MCF 10A (cell line): ENCODE results near the gene SEMA6B. TPM values are rescaled to one million over a fixed set of nuclear protein-coding genes. Genes with fewer than 3 reads are reported as not detected.

Experiments used
- BruUV-seq: library from RNA; stranded (reverse); fragments of 400-500 nt; replicated peaks from 2 replicates; lab custom pipeline; 2021; lab: Mats Ljungman, UMichigan
- CTCF ChIA-PET: fragments of 300-600 bp; sonication (Branson Sonifier 250); formaldehyde crosslinking; extraction: SDS; loops from one replicate; lab custom pipeline; 2021; ENCODE audit warnings: antibody characterized with exemption, inconsistent platforms; lab: Yijun Ruan, JAX
- POLR2A ChIA-PET: fragments of 300-600, 350-650 bp; sonication (Branson Sonifier 250); formaldehyde crosslinking; extraction: SDS; loops from one replicate; lab custom pipeline; 2020; ENCODE audit warnings: antibody characterized with exemption, inconsistent platforms; lab: Yijun Ruan, JAX
- DNase-seq: peaks from one replicate; pipeline ENCODE4 v3.0.0-alpha.2; 2018; ENCODE audit not compliant: unreplicated experiment
- H3K27ac Mint-ChIP-seq: one replicate; pipeline ENCODE4 v1.8.0; 2022; ENCODE audit warnings: mild to moderate bottlenecking, low read depth, mixed read lengths; ENCODE audit not compliant: unreplicated experiment
- H3K27me3 Mint-ChIP-seq: one replicate; pipeline ENCODE4 v1.8.0; 2022; ENCODE audit warnings: mixed read lengths; ENCODE audit not compliant: insufficient read depth, unreplicated experiment
- H3K36me3 Mint-ChIP-seq: one replicate; pipeline ENCODE4 v1.8.0; 2022; ENCODE audit warnings: mild to moderate bottlenecking, moderate library complexity, mixed read lengths; ENCODE audit not compliant: insufficient read depth, unreplicated experiment
- H3K4me1 Mint-ChIP-seq: one replicate; pipeline ENCODE4 v1.8.0; 2022; ENCODE audit warnings: mixed read lengths; ENCODE audit not compliant: insufficient read depth, unreplicated experiment
- H3K4me3 Mint-ChIP-seq: one replicate; pipeline ENCODE4 v1.8.0; 2022; ENCODE audit warnings: mild to moderate bottlenecking, moderate library complexity, mixed read lengths; ENCODE audit not compliant: unreplicated experiment
- H3K9me3 Mint-ChIP-seq: one replicate; pipeline ENCODE4 v1.8.0; 2022; ENCODE audit warnings: mixed read lengths; ENCODE audit not compliant: unreplicated experiment
- intact Hi-C: fragments of 100-400 bp; cut with micrococcal nuclease; formaldehyde crosslinking; loops from 2 replicates; pipeline ENCODE4 v1.14.1; 2022
- total RNA-seq: library from RNA; stranded (reverse); gene quantifications from 2 replicates; pipeline ENCODE4 v1.2.3, GENCODE V29; 2022
- TF ChIP-seq, protein P1 (sequence below): fragments of 200-600 bp; IDR thresholded peaks from one replicate; pipeline ENCODE4 v1.8.0; 2022; ENCODE audit warnings: antibody characterized with exemption, mild to moderate bottlenecking; ENCODE audit not compliant: unreplicated experiment

Gene SEMA6B
- total RNA-seq, 1 experiment from 2014 or later: 0.54 TPM

DNA sequence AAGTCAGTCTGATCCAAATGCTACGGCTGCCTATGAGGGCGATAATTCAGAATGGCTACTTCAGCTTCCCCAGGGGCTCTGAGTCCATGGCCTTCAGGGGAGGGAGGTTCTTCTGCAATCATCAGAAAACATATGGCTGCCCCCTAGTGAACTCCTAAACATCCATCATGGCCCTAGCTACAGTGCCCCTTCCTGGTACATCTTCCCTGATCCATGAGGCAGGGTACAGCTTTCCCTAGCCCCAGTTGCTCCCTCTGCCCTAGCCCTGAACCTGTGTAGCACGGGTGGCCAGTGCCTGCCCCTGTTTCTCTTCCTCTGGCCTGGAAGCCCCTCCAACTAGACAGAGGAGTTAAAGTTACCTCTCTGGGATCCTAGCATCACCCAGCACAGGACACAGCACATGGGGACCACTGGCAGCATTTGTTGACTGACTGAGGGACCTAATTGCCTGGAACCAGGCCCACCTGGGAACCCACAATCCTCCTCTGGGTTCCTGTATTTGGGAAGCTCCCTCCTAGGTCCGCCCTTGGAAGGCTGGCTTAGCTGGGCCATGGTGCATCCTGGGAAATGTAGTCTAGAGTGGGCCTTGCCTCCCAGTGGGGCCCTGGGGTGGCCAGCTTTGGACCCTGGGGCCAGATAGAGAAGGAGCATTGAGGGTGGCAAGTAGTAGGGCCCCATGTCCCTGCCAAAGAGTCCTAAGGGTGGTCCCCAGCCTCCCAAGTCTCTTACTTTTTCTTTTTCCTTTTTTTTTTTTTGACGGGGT lies 17.7 kb upstream of the SEMA6B start:
- ChIA-PET CTCF (interaction anchor here (0.5 to 2.6 kb wide), 13 partner anchors 11 to 147 kb away, joined by 3 to 47 read pairs (median 5); partner anchors contain the start of gene SEMA6B), POLR2A (interaction anchor here (0.6 to 1.5 kb wide), 3 partner anchors 19 to 207 kb away, joined by 3 to 9 read pairs (median 3); no protein-coding TSS in a partner anchor)
- Mint-ChIP-seq H3K27me3 (peaks cover 4% of the 10 kb centered on the region), H3K9me3 (no peaks in the 10 kb centered on the region), H3K27ac (no peak overlapping the region), H3K4me1 (peaks cover 18% of the 10 kb centered on the region), H3K36me3 (no peaks in the 10 kb centered on the region), H3K4me3 (no peak overlapping the region)
- peak; percentile 55 for DNase-seq
- TF ChIP-seq, protein P1, sequence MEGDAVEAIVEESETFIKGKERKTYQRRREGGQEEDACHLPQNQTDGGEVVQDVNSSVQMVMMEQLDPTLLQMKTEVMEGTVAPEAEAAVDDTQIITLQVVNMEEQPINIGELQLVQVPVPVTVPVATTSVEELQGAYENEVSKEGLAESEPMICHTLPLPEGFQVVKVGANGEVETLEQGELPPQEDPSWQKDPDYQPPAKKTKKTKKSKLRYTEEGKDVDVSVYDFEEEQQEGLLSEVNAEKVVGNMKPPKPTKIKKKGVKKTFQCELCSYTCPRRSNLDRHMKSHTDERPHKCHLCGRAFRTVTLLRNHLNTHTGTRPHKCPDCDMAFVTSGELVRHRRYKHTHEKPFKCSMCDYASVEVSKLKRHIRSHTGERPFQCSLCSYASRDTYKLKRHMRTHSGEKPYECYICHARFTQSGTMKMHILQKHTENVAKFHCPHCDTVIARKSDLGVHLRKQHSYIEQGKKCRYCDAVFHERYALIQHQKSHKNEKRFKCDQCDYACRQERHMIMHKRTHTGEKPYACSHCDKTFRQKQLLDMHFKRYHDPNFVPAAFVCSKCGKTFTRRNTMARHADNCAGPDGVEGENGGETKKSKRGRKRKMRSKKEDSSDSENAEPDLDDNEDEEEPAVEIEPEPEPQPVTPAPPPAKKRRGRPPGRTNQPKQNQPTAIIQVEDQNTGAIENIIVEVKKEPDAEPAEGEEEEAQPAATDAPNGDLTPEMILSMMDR: no peak
- intact Hi-C loops: no loop called here
- no TSS peak for BruUV-seq

DNA sequence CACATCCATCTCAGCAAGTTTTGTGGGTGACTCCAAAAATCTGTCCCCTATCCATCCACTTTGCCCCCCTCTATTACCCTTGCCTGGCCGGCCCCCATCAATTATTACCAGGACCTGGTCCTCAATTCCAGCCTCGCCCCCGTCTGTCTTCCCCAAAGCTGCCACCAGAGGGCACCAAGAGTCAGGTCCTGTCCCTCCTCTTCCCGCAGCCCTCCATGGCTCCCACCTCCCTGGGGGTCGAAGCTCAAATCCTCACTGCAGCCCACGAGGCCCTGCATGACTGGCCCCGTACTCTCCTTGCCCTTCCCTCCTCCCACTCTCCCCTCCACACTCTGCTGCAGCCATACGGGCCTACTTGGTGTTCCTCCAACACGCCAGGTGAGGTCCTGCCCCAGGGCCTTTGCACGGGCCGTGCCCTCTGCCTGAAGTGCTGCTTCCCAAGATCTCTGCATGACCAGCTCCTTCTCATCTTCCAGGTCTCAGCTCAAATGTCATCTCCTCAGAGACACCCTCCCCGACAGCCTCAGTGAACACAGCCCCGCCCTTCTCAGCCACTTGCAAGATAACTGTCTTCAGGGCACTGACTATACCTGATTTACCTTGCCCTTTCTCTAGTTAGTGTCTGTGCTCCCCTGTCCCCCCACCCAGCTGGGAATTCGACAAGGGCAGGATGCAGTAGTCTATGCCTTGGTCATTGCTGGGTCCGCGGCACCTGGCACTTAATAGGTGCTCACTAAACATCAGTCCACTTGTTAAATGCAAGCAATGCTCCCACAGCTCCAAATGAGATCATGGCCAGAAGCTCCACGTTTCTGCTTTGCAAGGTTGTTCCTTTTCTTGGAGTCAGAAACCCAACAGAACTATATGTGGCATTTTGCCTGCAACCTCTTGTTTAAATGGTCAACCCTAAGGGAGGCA lies 16.8 kb upstream of the SEMA6B start:
- BruUV-seq: no TSS peak
- DNase-seq: peak; percentile 71
- intact Hi-C loops: loop anchor here (1.0 kb wide), 1 partner anchor 60 kb away; no protein-coding TSS in a partner anchor

DNA sequence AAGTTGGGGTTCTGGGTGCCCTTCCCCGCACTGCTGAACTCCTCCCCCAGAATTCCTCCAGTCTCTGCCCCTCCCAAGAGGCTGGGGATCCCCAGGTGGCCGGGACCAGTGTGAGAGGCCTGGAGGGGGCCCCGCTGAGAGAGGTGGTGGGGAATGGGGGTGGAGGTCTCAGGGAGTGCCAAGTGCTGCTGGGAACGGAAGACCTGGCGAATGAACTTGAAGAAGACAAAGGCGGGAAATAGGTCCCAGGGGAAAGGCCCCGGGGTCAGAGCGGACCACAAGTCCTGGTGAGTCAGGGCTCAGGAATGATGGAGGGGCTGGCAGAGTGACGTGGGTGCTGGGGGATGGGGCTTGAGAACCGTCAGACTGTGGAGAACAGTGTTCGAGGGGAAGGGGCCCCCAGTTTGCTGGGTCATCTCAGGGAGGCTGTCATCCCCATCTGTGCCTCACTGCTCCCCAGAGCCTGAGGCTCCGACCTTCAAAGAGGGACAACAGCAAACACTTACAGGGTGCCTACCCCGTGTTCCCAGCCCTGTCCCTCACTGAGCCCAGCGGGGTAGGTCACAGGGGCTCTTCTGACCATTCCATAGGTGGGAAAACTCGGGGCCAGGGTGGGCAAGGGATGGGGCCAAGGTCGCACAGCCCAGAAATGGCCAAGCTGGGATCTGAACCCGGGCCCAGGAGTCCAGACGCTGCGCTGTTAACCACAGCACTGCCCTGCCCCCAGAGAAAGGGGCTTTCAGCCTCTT lies 16.0 kb upstream of the SEMA6B start:
- POLR2A ChIA-PET: interaction anchor here (1.0 to 1.5 kb wide), 3 partner anchors 14 to 61 kb away, joined by 3 to 9 read pairs (median 3); no protein-coding TSS in a partner anchor
- TF ChIP-seq, protein P1: no peak

More for the DNA sequence above, 16.8 kb upstream of the SEMA6B start:
- Mint-ChIP-seq H3K27me3 (no peaks in the 10 kb centered on the region), H3K36me3 (no peaks in the 10 kb centered on the region), H3K4me1 (peaks cover 16% of the 10 kb centered on the region), H3K4me3 (no peak overlapping the region), H3K27ac (no peak overlapping the region), H3K9me3 (no peaks in the 10 kb centered on the region)
- POLR2A ChIA-PET: interaction anchor here (0.6 to 1.5 kb wide), 4 partner anchors 58 to 206 kb away, joined by 3 to 9 read pairs (median 4); no protein-coding TSS in a partner anchor
- TF ChIP-seq, protein P1: peak; percentile 70
- CTCF ChIA-PET: interaction anchor here (0.5 to 2.6 kb wide), 20 partner anchors 8 to 1828 kb away, joined by 3 to 47 read pairs (median 4); partner anchors contain the start of gene SEMA6B

More for the DNA sequence above, 16.0 kb upstream of the SEMA6B start:
- BruUV-seq: no TSS peak
- peaks cover 16% of the 10 kb centered on the region for H3K4me1 Mint-ChIP-seq
- H3K27me3 Mint-ChIP-seq: no peaks in the 10 kb centered on the region
- no peak overlapping the region for H3K27ac Mint-ChIP-seq
- H3K36me3 Mint-ChIP-seq: no peaks in the 10 kb centered on the region
- H3K9me3 Mint-ChIP-seq: no peaks in the 10 kb centered on the region
- CTCF ChIA-PET: interaction anchor here (0.7 to 2.6 kb wide), 10 partner anchors 7 to 149 kb away, joined by 3 to 47 read pairs (median 6); partner anchors contain the start of gene SEMA6B
- intact Hi-C loops: loop anchor here (1.0 kb wide), 1 partner anchor 61 kb away; no protein-coding TSS in a partner anchor
- no peak overlapping the region for H3K4me3 Mint-ChIP-seq
- DNase-seq: peak; percentile 93
